D721Med (cell line): ENCODE results near the gene DPEP2.
A peak's percentile ranks its signal among the peaks of the same experiment; 100 is the strongest.
"Not testable (repeated sequence)": the region's sequence is repeated elsewhere in the genome, so short reads cannot be mapped to it uniquely, and the experiment has no call there.

Source experiments
- DNase-seq: peaks from one replicate; pipeline ENCODE4 v3.0.0; 2011; ENCODE audit warnings: low spot score; ENCODE audit not compliant: insufficient read length
- FAIRE-seq: peaks from 2 replicates; lab custom pipeline; 2011; peaks lifted over from hg19 to GRCh38; lab: Jason Lieb, UNC
- CTCF ChIP-seq: IDR thresholded peaks from 2 replicates; pipeline ENCODE4 v1.5.1; 2012; ENCODE audit warnings: mild to moderate bottlenecking, control low read depth; ENCODE audit not compliant: insufficient read depth; ENCODE audit errors: missing control alignments

Gene DPEP2

GRCh38 chr16:67998779-67999688, at the start of gene DPEP2:
DPEP2 (minus strand) TSS chr16:67999484; CDS start chr16:67993212, 6,272 bp downstream.
- not testable (repeated sequence) for FAIRE-seq, DNase-seq

- FAIRE-seq (no peak), DNase-seq (no peak)
- TF ChIP-seq CTCF = no peak
Measured at GRCh38 chr16:68047987-68048386, 48.7 kb upstream of the DPEP2 start.

- TF ChIP-seq CTCF = no peak
- FAIRE-seq = no peak
Measured at GRCh38 chr16:68046106-68046505, 46.8 kb upstream of the DPEP2 start.

GRCh38 chr16:68041783-68042182, 42.5 kb upstream of the DPEP2 start:
- no peak for TF ChIP-seq CTCF
- DNase-seq = no peak
- no peak for FAIRE-seq

More at GRCh38 chr16:68046106-68046505, 46.8 kb upstream of the DPEP2 start:
- DNase-seq = no peak

- no peak for FAIRE-seq
- peak; percentile 71 for TF ChIP-seq CTCF
Measured at GRCh38 chr16:68040506-68041288, 41.4 kb upstream of the DPEP2 start.

GRCh38 chr16:68037841-68038597, 38.7 kb upstream of the DPEP2 start:
- DNase-seq (no peak), FAIRE-seq (no peak)
- no peak for TF ChIP-seq CTCF

More at GRCh38 chr16:68040506-68041288, 41.4 kb upstream of the DPEP2 start:
- DNase-seq = peak; percentile 38

- TF ChIP-seq CTCF = no peak
- no peak for DNase-seq
- FAIRE-seq = no peak
Measured at GRCh38 chr16:68035227-68035626, 35.9 kb upstream of the DPEP2 start.
